ENCODE measurements around the gene GTPBP1.

GTPBP1 gene

DNA sequence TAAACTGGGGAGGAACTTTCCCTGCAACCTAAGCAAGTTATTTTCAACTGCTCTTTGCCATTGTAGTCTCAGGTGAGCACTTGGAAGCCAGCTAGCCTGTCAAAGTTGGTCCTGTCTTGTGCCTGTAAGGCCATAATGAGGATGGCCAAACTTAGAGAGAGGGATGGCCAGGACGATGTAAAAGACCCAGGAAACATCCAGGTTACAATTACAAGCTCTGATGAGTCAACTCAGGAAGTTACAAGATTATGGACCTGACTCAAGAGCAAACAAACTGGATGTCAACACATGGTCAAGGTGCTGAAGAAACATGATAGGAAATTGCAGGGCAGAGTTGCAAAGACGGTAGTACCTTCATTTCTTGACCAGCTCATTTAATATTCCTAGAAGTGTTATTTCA lies 1.6 kb downstream of the GTPBP1 start:
- TF ChIP-seq, protein P1, sequence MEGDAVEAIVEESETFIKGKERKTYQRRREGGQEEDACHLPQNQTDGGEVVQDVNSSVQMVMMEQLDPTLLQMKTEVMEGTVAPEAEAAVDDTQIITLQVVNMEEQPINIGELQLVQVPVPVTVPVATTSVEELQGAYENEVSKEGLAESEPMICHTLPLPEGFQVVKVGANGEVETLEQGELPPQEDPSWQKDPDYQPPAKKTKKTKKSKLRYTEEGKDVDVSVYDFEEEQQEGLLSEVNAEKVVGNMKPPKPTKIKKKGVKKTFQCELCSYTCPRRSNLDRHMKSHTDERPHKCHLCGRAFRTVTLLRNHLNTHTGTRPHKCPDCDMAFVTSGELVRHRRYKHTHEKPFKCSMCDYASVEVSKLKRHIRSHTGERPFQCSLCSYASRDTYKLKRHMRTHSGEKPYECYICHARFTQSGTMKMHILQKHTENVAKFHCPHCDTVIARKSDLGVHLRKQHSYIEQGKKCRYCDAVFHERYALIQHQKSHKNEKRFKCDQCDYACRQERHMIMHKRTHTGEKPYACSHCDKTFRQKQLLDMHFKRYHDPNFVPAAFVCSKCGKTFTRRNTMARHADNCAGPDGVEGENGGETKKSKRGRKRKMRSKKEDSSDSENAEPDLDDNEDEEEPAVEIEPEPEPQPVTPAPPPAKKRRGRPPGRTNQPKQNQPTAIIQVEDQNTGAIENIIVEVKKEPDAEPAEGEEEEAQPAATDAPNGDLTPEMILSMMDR (IDR thresholded peaks at IDR 0.05; ENCODE audit: low read length): no peak
- TF ChIP-seq EZH2phosphoT487 (IDR thresholded peaks at IDR 0.05; ENCODE audit: low read length) (no peak), EZH2 (optimal IDR thresholded peaks at IDR 0.05; ENCODE audit: low read depth, low read length) (no peak)
- peaks cover 4% of the 10 kb centered on the region; the same call in 1 of the 2 replicates for H3K36me3 ChIP-seq (replicated peaks; ENCODE audit: insufficient read depth, low read length)
- peaks cover 66% of the 10 kb centered on the region for H3K79me2 ChIP-seq (ENCODE audit: low read length)
- no peaks in the 10 kb centered on the region for H3K27me3 ChIP-seq (replicated peaks; ENCODE audit: insufficient read depth, low read length)
- H3K4me3 ChIP-seq (ENCODE audit: low read length): peak overlapping the region; percentile 80
- peaks cover 34% of the 10 kb centered on the region for H3K4me1 ChIP-seq (ENCODE audit: low read length)
- peak overlapping the region; percentile 71 for H3K4me2 ChIP-seq (ENCODE audit: low read depth, low read length)
- H3K9me3 ChIP-seq (replicated peaks; ENCODE audit: insufficient read depth, low read length): no peaks in the 10 kb centered on the region
- H4K20me1 ChIP-seq (ENCODE audit: insufficient read depth, low read length): peaks cover 34% of the 10 kb centered on the region
- no peak for DNase-seq
- H3K9ac ChIP-seq (ENCODE audit: low read length): peak overlapping the region; percentile 92; the same call in 1 of the 2 replicates
- H2AFZ ChIP-seq (ENCODE audit: low read length): no peak overlapping the region
- H3F3A ChIP-seq (ENCODE audit: insufficient read depth, low read length): peaks cover 30% of the 10 kb centered on the region
- no peaks in the 10 kb centered on the region for H3K9me2 ChIP-seq (replicated peaks; ENCODE audit: insufficient read depth, low read length)
- peak overlapping the region; percentile 95; the same call in 1 of the 2 replicates for H3K27ac ChIP-seq (ENCODE audit: low read length)

DNA sequence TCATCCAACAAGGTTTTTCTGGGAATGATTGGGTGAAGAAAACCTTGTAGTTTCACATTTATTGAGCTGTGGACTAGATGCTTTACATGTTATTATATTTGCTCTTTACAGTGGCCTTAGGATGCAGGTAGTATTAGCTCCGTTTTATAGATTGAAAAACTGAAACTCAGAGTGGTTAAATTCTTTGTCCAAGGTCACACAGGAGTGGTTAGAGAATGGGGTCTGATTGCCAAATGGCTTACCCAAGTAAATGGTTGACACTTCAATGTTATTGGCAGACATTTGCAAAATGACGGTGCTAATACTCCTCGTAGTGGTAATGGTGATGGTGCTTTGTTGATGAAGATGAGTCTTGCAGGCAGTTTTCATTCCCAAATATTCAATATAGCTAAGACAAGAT lies 2.2 kb downstream of the GTPBP1 start:
- TF ChIP-seq EZH2phosphoT487 (IDR thresholded peaks at IDR 0.05; ENCODE audit: low read length) (no peak), EZH2 (optimal IDR thresholded peaks at IDR 0.05; ENCODE audit: low read depth, low read length) (no peak)
- TF ChIP-seq, protein P1 (IDR thresholded peaks at IDR 0.05; ENCODE audit: low read length): no peak
- Histone ChIP-seq H3F3A (ENCODE audit: insufficient read depth, low read length) (peaks cover 30% of the 10 kb centered on the region), H2AFZ (ENCODE audit: low read length) (no peak overlapping the region), H3K9me2 (replicated peaks; ENCODE audit: insufficient read depth, low read length) (no peaks in the 10 kb centered on the region), H3K27me3 (replicated peaks; ENCODE audit: insufficient read depth, low read length) (no peaks in the 10 kb centered on the region), H3K9ac (ENCODE audit: low read length) (no peak overlapping the region), H3K79me2 (ENCODE audit: low read length) (peaks cover 72% of the 10 kb centered on the region), H3K4me3 (ENCODE audit: low read length) (peak overlapping the region; percentile 80), H4K20me1 (ENCODE audit: insufficient read depth, low read length) (peaks cover 40% of the 10 kb centered on the region), H3K36me3 (replicated peaks; ENCODE audit: insufficient read depth, low read length) (peaks cover 4% of the 10 kb centered on the region; the same call in 1 of the 2 replicates), H3K4me2 (ENCODE audit: low read depth, low read length) (peak overlapping the region; percentile 71), H3K27ac (ENCODE audit: low read length) (peak overlapping the region; percentile 48; the same call in 1 of the 2 replicates), H3K4me1 (ENCODE audit: low read length) (peaks cover 34% of the 10 kb centered on the region), H3K9me3 (replicated peaks; ENCODE audit: insufficient read depth, low read length) (no peaks in the 10 kb centered on the region)
- no peak for DNase-seq

DNA sequence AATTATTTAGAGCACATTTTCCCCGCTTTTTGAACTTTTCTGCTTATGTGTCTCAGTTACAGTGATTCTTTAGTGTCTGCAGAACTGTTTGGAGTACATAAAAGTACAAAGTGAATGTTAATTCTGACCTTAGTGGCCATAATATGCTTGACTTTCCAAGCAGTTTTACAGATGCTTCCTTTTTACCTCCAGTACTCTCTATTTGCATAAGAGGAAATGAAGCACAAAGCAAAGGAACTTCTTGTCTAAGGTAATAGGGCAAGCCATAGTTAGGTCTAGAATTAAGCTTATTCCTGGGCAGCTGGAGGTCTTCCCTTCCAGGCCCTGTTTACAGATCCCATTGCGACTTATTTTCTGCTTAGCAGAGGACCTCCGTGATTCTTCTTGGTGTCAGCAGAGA lies 3.6 kb downstream of the GTPBP1 start:
- peak overlapping the region; percentile 6; the same call in 1 of the 2 replicates for H3K4me3 ChIP-seq (ENCODE audit: low read length)
- H3K9me2 ChIP-seq (replicated peaks; ENCODE audit: insufficient read depth, low read length): no peaks in the 10 kb centered on the region
- peaks cover 50% of the 10 kb centered on the region for H4K20me1 ChIP-seq (ENCODE audit: insufficient read depth, low read length)
- peaks cover 86% of the 10 kb centered on the region for H3K79me2 ChIP-seq (ENCODE audit: low read length)
- peaks cover 25% of the 10 kb centered on the region for H3F3A ChIP-seq (ENCODE audit: insufficient read depth, low read length)
- peak overlapping the region; percentile 48; the same call in 1 of the 2 replicates for H3K27ac ChIP-seq (ENCODE audit: low read length)
- DNase-seq: peak; percentile 63
- TF ChIP-seq, protein P1 (IDR thresholded peaks at IDR 0.05; ENCODE audit: low read length): no peak
- no peak for TF ChIP-seq EZH2phosphoT487 (IDR thresholded peaks at IDR 0.05; ENCODE audit: low read length)
- TF ChIP-seq EZH2 (optimal IDR thresholded peaks at IDR 0.05; ENCODE audit: low read depth, low read length): no peak
- H3K4me2 ChIP-seq (ENCODE audit: low read depth, low read length): peak overlapping the region; percentile 71
- H3K9me3 ChIP-seq (replicated peaks; ENCODE audit: insufficient read depth, low read length): no peaks in the 10 kb centered on the region
- H2AFZ ChIP-seq (ENCODE audit: low read length): no peak overlapping the region
- peaks cover 31% of the 10 kb centered on the region for H3K4me1 ChIP-seq (ENCODE audit: low read length)
- peaks cover 4% of the 10 kb centered on the region; the same call in 1 of the 2 replicates for H3K36me3 ChIP-seq (replicated peaks; ENCODE audit: insufficient read depth, low read length)
- no peaks in the 10 kb centered on the region for H3K27me3 ChIP-seq (replicated peaks; ENCODE audit: insufficient read depth, low read length)
- peak overlapping the region; percentile 3; the same call in 1 of the 2 replicates for H3K9ac ChIP-seq (ENCODE audit: low read length)

All from MM.1S (cell line).